SU-DHL-6 (cell line): ENCODE measurements around the gene HSF2BP.
"Not testable (repeated sequence)": the region's sequence is repeated elsewhere in the genome, so short reads cannot be mapped to it uniquely, and the experiment has no call there.

Experiments used
- EZH2phosphoT487 ChIP-seq: fragments of 200-600 bp; sonication (generic), shearing (Covaris generic); conservative IDR thresholded peaks from 2 replicates; pipeline ENCODE4 v1.6.1; 2018; ENCODE audit warnings: mild to moderate bottlenecking, antibody characterized with exemption, low read length, moderate library complexity, mixed read lengths
- TF ChIP-seq, protein P1 (sequence below): fragments of 200-600 bp; sonication (generic); IDR thresholded peaks from one replicate; pipeline ENCODE4 v1.5.1; 2017; ENCODE audit warnings: antibody characterized with exemption, mild to moderate bottlenecking, low read length, moderate library complexity; ENCODE audit not compliant: insufficient read depth, poor library complexity, severe bottlenecking

DNA sequence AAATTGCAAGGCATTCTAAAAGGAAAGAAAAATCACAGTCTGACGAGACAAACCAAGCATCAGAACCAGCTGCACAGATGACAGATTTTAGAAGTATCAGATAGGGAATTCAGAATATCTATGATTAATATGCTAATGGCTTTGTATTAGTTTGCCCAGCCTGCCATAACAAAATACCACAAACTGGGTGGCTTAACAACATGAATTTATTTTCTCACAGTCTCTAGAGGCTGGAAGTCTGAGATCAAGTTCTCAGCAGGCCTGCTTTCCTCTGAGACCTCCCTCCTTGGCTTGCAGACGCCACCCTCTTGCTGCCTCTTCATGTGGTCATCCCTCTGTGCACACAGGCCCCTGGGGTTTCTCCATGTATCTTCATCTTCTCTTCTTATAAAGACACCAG lies 118.7 kb downstream of the HSF2BP start:
- not testable (repeated sequence) for TF ChIP-seq EZH2phosphoT487
- TF ChIP-seq, protein P1, sequence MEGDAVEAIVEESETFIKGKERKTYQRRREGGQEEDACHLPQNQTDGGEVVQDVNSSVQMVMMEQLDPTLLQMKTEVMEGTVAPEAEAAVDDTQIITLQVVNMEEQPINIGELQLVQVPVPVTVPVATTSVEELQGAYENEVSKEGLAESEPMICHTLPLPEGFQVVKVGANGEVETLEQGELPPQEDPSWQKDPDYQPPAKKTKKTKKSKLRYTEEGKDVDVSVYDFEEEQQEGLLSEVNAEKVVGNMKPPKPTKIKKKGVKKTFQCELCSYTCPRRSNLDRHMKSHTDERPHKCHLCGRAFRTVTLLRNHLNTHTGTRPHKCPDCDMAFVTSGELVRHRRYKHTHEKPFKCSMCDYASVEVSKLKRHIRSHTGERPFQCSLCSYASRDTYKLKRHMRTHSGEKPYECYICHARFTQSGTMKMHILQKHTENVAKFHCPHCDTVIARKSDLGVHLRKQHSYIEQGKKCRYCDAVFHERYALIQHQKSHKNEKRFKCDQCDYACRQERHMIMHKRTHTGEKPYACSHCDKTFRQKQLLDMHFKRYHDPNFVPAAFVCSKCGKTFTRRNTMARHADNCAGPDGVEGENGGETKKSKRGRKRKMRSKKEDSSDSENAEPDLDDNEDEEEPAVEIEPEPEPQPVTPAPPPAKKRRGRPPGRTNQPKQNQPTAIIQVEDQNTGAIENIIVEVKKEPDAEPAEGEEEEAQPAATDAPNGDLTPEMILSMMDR, result not testable (repeated sequence)
